Spleen (tissue), 7 donors: ENCODE results near the gene IFNA2.

Source experiments
- POLR2A ChIP-seq, 3 donors: fragments of 450-650 bp; IDR thresholded peaks; one replicate each; pipeline ENCODE4 v1.5.1; 2017; ENCODE audit warnings: antibody characterized with exemption in 3 of 3, mild to moderate bottlenecking in 1 of 3
- TF ChIP-seq, protein P1 (sequence below), 11 experiments: fragments of 200-600 bp in 7 of 11; fragments of 450-650 bp in 4 of 11; sonication (generic) in 4 of 11; IDR thresholded peaks in 8 of 11; conservative IDR thresholded peaks in 3 of 11; 1 replicate in 7 of 11; 2 replicates in 4 of 11; pipeline versions ENCODE4 v1.4.0 to v1.8.0; 2016 to 2021; ENCODE audit warnings: antibody characterized with exemption in 11 of 11, inconsistent platforms in 4 of 11, mild to moderate bottlenecking in 1 of 11
- donor health status: DM: no; HTN: no; CAD: no; lungs with moderate emphysema.
- donor health status: DM: no; HTN: no; CAD: no.
- donor health status: DM: no; HTN: no; CAD: no.

DNA sequence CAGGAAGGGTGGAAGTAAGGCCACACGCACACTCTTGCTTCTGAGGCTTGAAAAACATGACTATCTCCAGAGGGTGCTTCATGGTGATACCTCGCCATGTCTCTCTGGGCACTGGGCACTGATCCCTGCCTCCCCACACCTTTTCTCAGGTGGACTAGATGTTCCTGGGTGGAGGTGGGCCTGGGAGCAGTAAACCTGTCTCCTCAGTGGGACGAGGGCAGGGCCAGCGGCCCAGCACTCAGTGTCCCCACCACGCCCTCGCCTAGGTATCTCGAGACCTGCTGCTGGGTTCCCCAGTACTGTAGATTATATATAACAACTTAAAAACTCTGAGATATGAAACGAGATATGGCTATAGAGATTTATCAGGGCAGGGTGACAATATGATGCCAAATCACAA lies 22.9 kb downstream of the IFNA2 start:
- TF ChIP-seq, protein P1, sequence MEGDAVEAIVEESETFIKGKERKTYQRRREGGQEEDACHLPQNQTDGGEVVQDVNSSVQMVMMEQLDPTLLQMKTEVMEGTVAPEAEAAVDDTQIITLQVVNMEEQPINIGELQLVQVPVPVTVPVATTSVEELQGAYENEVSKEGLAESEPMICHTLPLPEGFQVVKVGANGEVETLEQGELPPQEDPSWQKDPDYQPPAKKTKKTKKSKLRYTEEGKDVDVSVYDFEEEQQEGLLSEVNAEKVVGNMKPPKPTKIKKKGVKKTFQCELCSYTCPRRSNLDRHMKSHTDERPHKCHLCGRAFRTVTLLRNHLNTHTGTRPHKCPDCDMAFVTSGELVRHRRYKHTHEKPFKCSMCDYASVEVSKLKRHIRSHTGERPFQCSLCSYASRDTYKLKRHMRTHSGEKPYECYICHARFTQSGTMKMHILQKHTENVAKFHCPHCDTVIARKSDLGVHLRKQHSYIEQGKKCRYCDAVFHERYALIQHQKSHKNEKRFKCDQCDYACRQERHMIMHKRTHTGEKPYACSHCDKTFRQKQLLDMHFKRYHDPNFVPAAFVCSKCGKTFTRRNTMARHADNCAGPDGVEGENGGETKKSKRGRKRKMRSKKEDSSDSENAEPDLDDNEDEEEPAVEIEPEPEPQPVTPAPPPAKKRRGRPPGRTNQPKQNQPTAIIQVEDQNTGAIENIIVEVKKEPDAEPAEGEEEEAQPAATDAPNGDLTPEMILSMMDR (IDR thresholded peaks at IDR 0.05 in 8 of 11, conservative IDR thresholded peaks at IDR 0.05 in 3 of 11): no peak
- TF ChIP-seq POLR2A (IDR thresholded peaks at IDR 0.05): no peak
